Thyroid gland (tissue), 4 donors: ENCODE results near the gene NCLN.

ENCODE experiments used
- POLR2A ChIP-seq, 2 donors: fragments of 450-650 bp; IDR thresholded peaks; one replicate each; pipeline ENCODE4 v1.6.1; 2017; ENCODE audit warnings: antibody characterized with exemption in 2 of 2, mild to moderate bottlenecking in 2 of 2, moderate library complexity in 1 of 2
- TF ChIP-seq, protein P1 (sequence below), 6 experiments: fragments of 200-600 bp in 3 of 6; fragments of 450-650 bp in 3 of 6; sonication (generic) in 3 of 6; IDR thresholded peaks; one replicate each; pipeline ENCODE4 v1.5.1; 2016 to 2019; ENCODE audit warnings: antibody characterized with exemption in 6 of 6, mild to moderate bottlenecking in 2 of 6, inconsistent platforms in 1 of 6, moderate library complexity in 1 of 6

- TF ChIP-seq, protein P1, sequence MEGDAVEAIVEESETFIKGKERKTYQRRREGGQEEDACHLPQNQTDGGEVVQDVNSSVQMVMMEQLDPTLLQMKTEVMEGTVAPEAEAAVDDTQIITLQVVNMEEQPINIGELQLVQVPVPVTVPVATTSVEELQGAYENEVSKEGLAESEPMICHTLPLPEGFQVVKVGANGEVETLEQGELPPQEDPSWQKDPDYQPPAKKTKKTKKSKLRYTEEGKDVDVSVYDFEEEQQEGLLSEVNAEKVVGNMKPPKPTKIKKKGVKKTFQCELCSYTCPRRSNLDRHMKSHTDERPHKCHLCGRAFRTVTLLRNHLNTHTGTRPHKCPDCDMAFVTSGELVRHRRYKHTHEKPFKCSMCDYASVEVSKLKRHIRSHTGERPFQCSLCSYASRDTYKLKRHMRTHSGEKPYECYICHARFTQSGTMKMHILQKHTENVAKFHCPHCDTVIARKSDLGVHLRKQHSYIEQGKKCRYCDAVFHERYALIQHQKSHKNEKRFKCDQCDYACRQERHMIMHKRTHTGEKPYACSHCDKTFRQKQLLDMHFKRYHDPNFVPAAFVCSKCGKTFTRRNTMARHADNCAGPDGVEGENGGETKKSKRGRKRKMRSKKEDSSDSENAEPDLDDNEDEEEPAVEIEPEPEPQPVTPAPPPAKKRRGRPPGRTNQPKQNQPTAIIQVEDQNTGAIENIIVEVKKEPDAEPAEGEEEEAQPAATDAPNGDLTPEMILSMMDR (IDR thresholded peaks at IDR 0.05) = no peak
- TF ChIP-seq POLR2A (IDR thresholded peaks at IDR 0.05) = no peak
Measured at GRCh38 chr19:3190470-3190770, 4.7 kb downstream of the NCLN start.
